Aortic smooth muscle cell (primary cell): ENCODE measurements around the gene DPF1. TPM values are rescaled to one million over a fixed set of nuclear protein-coding genes. Genes with fewer than 3 reads are reported as not detected.

Experiments used
- total RNA-seq: library from RNA; depleted of rRNA; stranded (reverse); fragments of >200 nt; gene quantifications from 2 replicates; pipeline ENCODE4 v1.2.3, GENCODE V29; 2014

The DPF1 gene
- total RNA-seq = 1.5 and 1.6 TPM in 2 replicates

DNA sequence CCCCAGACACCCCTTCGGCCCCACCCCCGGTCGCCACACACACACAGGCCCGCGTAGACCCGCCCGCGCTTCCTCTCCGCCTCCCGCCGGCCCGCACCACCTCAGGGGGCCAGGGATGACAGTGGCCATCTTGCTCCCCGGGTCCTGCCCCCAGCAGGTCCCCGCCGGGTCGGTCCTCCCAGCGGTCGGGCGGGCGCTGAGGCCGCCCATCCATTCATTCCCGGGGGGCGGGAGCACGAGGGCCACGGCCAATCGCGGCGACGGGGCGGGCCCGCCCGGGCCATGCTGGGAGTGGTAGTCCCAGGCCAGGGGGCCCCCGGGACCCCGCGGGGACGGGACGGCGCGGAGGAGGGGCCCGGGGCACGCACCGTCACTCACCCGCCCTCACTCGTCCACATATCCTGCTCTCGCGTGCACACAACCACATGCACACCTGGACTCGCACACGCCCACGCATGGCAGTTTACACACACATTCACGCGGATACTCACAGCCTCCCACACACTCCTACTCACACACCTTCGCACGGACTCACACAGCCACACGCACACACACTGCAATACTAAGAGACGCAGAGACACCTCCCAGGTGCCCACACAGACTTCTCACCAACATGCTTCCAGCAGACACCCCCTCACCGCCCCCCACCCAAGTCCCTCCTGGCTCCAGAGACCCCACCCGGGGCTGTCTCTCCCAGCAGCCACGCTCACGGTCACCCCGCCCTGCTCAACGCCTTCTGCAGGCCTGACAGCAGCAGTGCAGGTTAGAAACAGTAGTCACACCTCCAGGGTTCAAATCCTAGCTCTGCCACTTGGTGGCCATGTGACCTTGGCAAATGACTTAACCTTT is at the start of gene DPF1:
Gene DPF1 (minus strand): TSS at position 209 of the 849 bp plus-strand sequence. CDS start 80 bp downstream, at position 129.

DNA sequence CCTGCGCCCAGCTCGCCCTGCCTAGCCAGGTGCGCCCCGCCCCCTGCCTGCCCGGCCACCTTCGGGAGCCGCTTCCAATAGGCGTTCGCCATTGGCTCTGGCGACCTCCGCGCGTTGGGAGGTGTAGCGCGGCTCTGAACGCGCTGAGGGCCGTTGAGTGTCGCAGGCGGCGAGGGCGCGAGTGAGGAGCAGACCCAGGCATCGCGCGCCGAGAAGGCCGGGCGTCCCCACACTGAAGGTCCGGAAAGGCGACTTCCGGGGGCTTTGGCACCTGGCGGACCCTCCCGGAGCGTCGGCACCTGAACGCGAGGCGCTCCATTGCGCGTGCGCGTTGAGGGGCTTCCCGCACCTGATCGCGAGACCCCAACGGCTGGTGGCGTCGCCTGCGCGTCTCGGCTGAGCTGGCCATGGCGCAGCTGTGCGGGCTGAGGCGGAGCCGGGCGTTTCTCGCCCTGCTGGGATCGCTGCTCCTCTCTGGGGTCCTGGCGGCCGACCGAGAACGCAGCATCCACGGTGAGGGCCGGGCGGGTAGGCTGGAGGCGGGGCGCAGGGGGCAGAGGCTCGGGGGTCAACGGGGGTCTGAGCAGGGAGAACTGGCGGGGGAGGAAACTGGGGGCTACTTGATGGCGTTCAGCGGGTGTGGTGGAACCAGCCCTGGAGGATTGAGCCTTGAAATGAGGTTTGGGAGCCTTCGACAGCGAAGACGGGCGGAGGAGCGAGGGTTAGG is 40.6 kb upstream of the DPF1 start, which contains the start of gene SPINT2:
Gene SPINT2 (plus strand): TSS at position 88 of the 727 bp plus-strand sequence. CDS start 320 bp downstream, at position 408.

Other genes with a start within 250 kb of the DPF1 start
- gene PPP1R14A, start 32.2 kb upstream of the DPF1 start, total RNA-seq = 1.7 and 13.6 TPM in 2 replicates
- 21.7 and 69.3 TPM in 2 replicates for gene SPINT2, start 40.4 kb upstream of the DPF1 start, total RNA-seq
- gene C19orf33, start 80.0 kb upstream of the DPF1 start, total RNA-seq = not detected in 2 replicates
- 76.5 and 83.6 TPM in 2 replicates for gene YIF1B, start 91.7 kb upstream of the DPF1 start, total RNA-seq
- gene KCNK6, start 95.6 kb upstream of the DPF1 start, total RNA-seq = 9.2 and 19.6 TPM in 2 replicates
- gene CATSPERG, start 111.6 kb upstream of the DPF1 start, total RNA-seq = 1.5 and 3.4 TPM in 2 replicates
- 296 and 303 TPM in 2 replicates for gene PSMD8, start 150.3 kb upstream of the DPF1 start, total RNA-seq
- 0.66 and 0.68 TPM in 2 replicates for gene GGN, start 163.8 kb upstream of the DPF1 start, total RNA-seq
- gene SPRED3, start 164.5 kb upstream of the DPF1 start, total RNA-seq = 6.8 and 6.9 TPM in 2 replicates
- gene FAM98C, start 178.9 kb upstream of the DPF1 start, total RNA-seq = 9.9 and 11.4 TPM in 2 replicates
- not detected in 2 replicates for gene RASGRP4, start 202.0 kb upstream of the DPF1 start, total RNA-seq
- gene RYR1, start 209.5 kb upstream of the DPF1 start, total RNA-seq = under 0.01 TPM in 2 replicates